ENCODE data around the gene TUBA4B. TPM values are rescaled to one million over a fixed set of nuclear protein-coding genes. Genes with fewer than 3 reads are reported as not detected.

TUBA4B gene
- total RNA-seq, 1 experiment from 2014 or later = not detected

- Histone ChIP-seq H3K9ac (ENCODE audit: extremely low read depth, insufficient read length, low read length) (no peak overlapping the region), H3K18ac (ENCODE audit: insufficient read length, low read depth, low read length) (no peak overlapping the region), H3K4me2 (ENCODE audit: insufficient read depth, insufficient read length, low read length) (no peak overlapping the region), H4K5ac (ENCODE audit: insufficient read length, low read depth, low read length) (no peak overlapping the region), H2BK20ac (ENCODE audit: low read depth, low read length, poor library complexity, severe bottlenecking) (no peak overlapping the region), H3K4me1 (ENCODE audit: insufficient read depth, low read length) (no peaks in the 10 kb centered on the region), H3K79me2 (ENCODE audit: insufficient read depth, low read length) (no peaks in the 10 kb centered on the region), H2AK5ac (ENCODE audit: insufficient read length, low read length) (no peak overlapping the region), H3K4ac (ENCODE audit: low read depth, low read length) (no peak overlapping the region), H4K20me1 (ENCODE audit: control insufficient read depth, insufficient read depth, insufficient read length) (no peaks in the 10 kb centered on the region), H4K91ac (ENCODE audit: insufficient read length, low read depth, low read length) (no peak overlapping the region), H3K14ac (ENCODE audit: insufficient read depth, low read length) (no peak overlapping the region), H4K8ac (replicated peaks; ENCODE audit: insufficient read length, low read depth, low read length) (no peak overlapping the region), H3K79me1 (ENCODE audit: insufficient read depth, low read depth, low read length, poor library complexity, severe bottlenecking) (no peaks in the 10 kb centered on the region), H2BK120ac (ENCODE audit: low read depth, low read length, poor library complexity, severe bottlenecking) (no peak overlapping the region), H3K23ac (ENCODE audit: insufficient read length, low read depth, low read length) (no peak overlapping the region), H3K27ac (ENCODE audit: insufficient read length, low read depth, low read length) (no peak overlapping the region), H2AFZ (ENCODE audit: low read length) (no peak overlapping the region), H3K23me2 (ENCODE audit: insufficient read length, low read depth, low read length, poor library complexity, severe bottlenecking) (peaks cover 11% of the 10 kb centered on the region), H2BK15ac (ENCODE audit: low read depth, low read length) (no peak overlapping the region), H2BK12ac (ENCODE audit: insufficient read length, low read depth, low read length) (no peak overlapping the region), H3K56ac (ENCODE audit: insufficient read length, low read depth, low read length) (no peak overlapping the region), H3T11ph (ENCODE audit: low read length) (no peak overlapping the region), H3K9me3 (ENCODE audit: control insufficient read depth, low read depth, low read length) (no peaks in the 10 kb centered on the region), H2BK5ac (ENCODE audit: insufficient read length, low read length) (no peak overlapping the region), H3K27me3 (ENCODE audit: insufficient read depth, low read length) (no peaks in the 10 kb centered on the region)
- Mint-ChIP-seq H3K9me3 (no peaks in the 10 kb centered on the region), H3K27ac (no peak overlapping the region), H3K36me3 (ENCODE audit: insufficient read depth in 1 of 3, low read depth in 3 of 3) (no peaks in the 10 kb centered on the region), H3K4me1 (peaks cover 16 to 21% of the 10 kb centered on the region in 2 experiments), H3K27me3 (ENCODE audit: low read depth) (peaks cover 67% of the 10 kb centered on the region), H3K4me3 (no peak overlapping the region)
- WGBS (ENCODE audit: extremely low coverage, insufficient read length, low lambda C conversion rate) = no CpG with 5 or more reads among the region's 2 CpGs
- TF ChIP-seq, protein P1, sequence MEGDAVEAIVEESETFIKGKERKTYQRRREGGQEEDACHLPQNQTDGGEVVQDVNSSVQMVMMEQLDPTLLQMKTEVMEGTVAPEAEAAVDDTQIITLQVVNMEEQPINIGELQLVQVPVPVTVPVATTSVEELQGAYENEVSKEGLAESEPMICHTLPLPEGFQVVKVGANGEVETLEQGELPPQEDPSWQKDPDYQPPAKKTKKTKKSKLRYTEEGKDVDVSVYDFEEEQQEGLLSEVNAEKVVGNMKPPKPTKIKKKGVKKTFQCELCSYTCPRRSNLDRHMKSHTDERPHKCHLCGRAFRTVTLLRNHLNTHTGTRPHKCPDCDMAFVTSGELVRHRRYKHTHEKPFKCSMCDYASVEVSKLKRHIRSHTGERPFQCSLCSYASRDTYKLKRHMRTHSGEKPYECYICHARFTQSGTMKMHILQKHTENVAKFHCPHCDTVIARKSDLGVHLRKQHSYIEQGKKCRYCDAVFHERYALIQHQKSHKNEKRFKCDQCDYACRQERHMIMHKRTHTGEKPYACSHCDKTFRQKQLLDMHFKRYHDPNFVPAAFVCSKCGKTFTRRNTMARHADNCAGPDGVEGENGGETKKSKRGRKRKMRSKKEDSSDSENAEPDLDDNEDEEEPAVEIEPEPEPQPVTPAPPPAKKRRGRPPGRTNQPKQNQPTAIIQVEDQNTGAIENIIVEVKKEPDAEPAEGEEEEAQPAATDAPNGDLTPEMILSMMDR (conservative IDR thresholded peaks at IDR 0.05) = no peak
- no peak for DNase-seq
Observed at GRCh38 chr2:219304223-219304622, 51.2 kb downstream of the TUBA4B start.
